Endothelial cell of umbilical vein (primary cell): ENCODE results near the gene STAT1.

ENCODE experiments used
- EZH2 ChIP-seq: IDR thresholded peaks from 2 replicates; pipeline ENCODE4 v1.6.1; 2012; ENCODE audit warnings: borderline replicate concordance, low read depth, mild to moderate bottlenecking, moderate library complexity, low read length, inconsistent platforms; ENCODE audit not compliant: severe bottlenecking
- GATA2 ChIP-seq: IDR thresholded peaks from 2 replicates; pipeline ENCODE4 v1.7.0; 2011; ENCODE audit warnings: low read depth, mild to moderate bottlenecking, moderate library complexity, mixed read lengths, low read length; ENCODE audit not compliant: insufficient read length, insufficient read depth
- JUN ChIP-seq: IDR thresholded peaks from 2 replicates; pipeline ENCODE4 v1.6.1; 2011; ENCODE audit warnings: borderline replicate concordance, low read depth; ENCODE audit not compliant: insufficient read length, insufficient read depth
- MYC ChIP-seq: IDR thresholded peaks from one replicate; pipeline ENCODE4 v1.6.1; 2011; ENCODE audit warnings: mild to moderate bottlenecking, low read depth, low read length
- POLR2A ChIP-seq: IDR thresholded peaks from 2 replicates; pipeline ENCODE4 v1.6.1; 2012; ENCODE audit warnings: low read depth, mild to moderate bottlenecking, control low read depth, low read length
- POLR2AphosphoS5 ChIP-seq: IDR thresholded peaks from 2 replicates; pipeline ENCODE4 v1.6.1; 2012; ENCODE audit warnings: low read depth, mild to moderate bottlenecking, control low read depth, low read length, moderate library complexity; ENCODE audit not compliant: insufficient read depth
- TF ChIP-seq, protein P1 (sequence below), 2 donors: IDR thresholded peaks; 1 replicate in 1 of 2; 2 replicates in 1 of 2; pipeline ENCODE4 v1.5.1; 2011; ENCODE audit warnings: low read length in 2 of 2, mild to moderate bottlenecking in 2 of 2, moderate library complexity in 2 of 2, control low read depth in 1 of 2, inconsistent platforms in 1 of 2, low read depth in 1 of 2; ENCODE audit not compliant: insufficient read depth in 1 of 2; ENCODE audit errors: extremely low read depth in 1 of 2
- TF ChIP-seq, protein P2 (sequence below): IDR thresholded peaks from 2 replicates; pipeline ENCODE4 v1.6.1; 2011; ENCODE audit not compliant: insufficient read depth, insufficient read length

DNA sequence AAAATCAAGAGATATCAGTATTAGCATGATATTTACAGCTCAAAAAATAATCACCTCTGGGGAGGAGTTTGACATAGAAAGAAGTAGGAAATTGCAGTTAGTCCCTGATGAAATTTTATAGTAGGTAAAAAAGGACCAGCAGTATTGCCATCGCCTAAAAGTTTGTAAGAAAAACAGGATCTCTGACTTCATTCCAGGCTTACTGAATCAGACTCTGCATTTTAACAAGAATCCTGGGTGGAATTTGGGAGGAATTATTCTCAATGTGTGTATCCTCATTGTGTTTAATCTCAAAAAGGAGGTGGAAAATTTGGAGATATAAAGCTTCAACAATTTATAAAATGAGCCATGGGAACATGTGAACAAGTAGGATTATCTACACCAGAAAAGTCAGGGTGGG lies 31.2 kb upstream of the STAT1 start:
- TF ChIP-seq, protein P1, sequence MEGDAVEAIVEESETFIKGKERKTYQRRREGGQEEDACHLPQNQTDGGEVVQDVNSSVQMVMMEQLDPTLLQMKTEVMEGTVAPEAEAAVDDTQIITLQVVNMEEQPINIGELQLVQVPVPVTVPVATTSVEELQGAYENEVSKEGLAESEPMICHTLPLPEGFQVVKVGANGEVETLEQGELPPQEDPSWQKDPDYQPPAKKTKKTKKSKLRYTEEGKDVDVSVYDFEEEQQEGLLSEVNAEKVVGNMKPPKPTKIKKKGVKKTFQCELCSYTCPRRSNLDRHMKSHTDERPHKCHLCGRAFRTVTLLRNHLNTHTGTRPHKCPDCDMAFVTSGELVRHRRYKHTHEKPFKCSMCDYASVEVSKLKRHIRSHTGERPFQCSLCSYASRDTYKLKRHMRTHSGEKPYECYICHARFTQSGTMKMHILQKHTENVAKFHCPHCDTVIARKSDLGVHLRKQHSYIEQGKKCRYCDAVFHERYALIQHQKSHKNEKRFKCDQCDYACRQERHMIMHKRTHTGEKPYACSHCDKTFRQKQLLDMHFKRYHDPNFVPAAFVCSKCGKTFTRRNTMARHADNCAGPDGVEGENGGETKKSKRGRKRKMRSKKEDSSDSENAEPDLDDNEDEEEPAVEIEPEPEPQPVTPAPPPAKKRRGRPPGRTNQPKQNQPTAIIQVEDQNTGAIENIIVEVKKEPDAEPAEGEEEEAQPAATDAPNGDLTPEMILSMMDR (IDR thresholded peaks at IDR 0.05; ENCODE audit: extremely low read depth in 1 of 2, insufficient read depth in 1 of 2, low read depth in 1 of 2, low read length in 2 of 2), result no peak
- TF ChIP-seq POLR2A (no peak), EZH2 (no peak), POLR2AphosphoS5 (no peak), MYC (no peak), JUN (no peak), GATA2 (peak; percentile 18)
- TF ChIP-seq, protein P2, sequence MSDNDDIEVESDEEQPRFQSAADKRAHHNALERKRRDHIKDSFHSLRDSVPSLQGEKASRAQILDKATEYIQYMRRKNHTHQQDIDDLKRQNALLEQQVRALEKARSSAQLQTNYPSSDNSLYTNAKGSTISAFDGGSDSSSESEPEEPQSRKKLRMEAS, result no peak
